HepG2 (cell line): ENCODE measurements around the gene SLC22A4. TPM values are rescaled to one million over a fixed set of nuclear protein-coding genes. Genes with fewer than 3 reads are reported as not detected.

Experiments used
- BCL6 ChIP-seq: IDR thresholded peaks from 2 replicates; pipeline ENCODE4 v1.6.1; 2016; ENCODE audit warnings: missing genetic modification reagents, missing compliant biosample characterization
- BORCS8-MEF2B ChIP-seq: sonication (generic); formaldehyde crosslinking; IDR thresholded peaks from 2 replicates; pipeline ENCODE4 v1.8.0; 2022; ENCODE audit warnings: mild to moderate bottlenecking, missing genetic modification reagents
- DMAP1 ChIP-seq: IDR thresholded peaks from 2 replicates; pipeline ENCODE4 v1.6.1; 2016
- DNMT1 ChIP-seq: sonication (generic); formaldehyde crosslinking; IDR thresholded peaks from 2 replicates; pipeline ENCODE4 v1.5.1; 2020; ENCODE audit warnings: mild to moderate bottlenecking, missing genetic modification reagents
- HOXA3 ChIP-seq: sonication (generic); formaldehyde crosslinking; IDR thresholded peaks from 2 replicates; pipeline ENCODE4 v1.5.0; 2020; ENCODE audit warnings: missing genetic modification reagents
- IRF2 ChIP-seq: IDR thresholded peaks from 2 replicates; pipeline ENCODE4 v1.6.1; 2018; ENCODE audit warnings: missing genetic modification reagents, missing compliant biosample characterization
- KLF12 ChIP-seq: sonication (generic); formaldehyde crosslinking; IDR thresholded peaks from 2 replicates; pipeline ENCODE4 v1.4.0; 2020; ENCODE audit warnings: missing genetic modification reagents, borderline replicate concordance
- RAD51 ChIP-seq: fragments of 450-650 bp; IDR thresholded peaks from 2 replicates; pipeline ENCODE4 v1.6.1; 2016; ENCODE audit warnings: borderline replicate concordance
- RBM39 ChIP-seq: fragments of 200-400 bp; formaldehyde crosslinking; IDR thresholded peaks from one replicate; pipeline ENCODE4 v1.6.1; 2018; ENCODE audit warnings: antibody characterized with exemption, mild to moderate bottlenecking, low read depth, low read length; ENCODE audit not compliant: poor library complexity, severe bottlenecking
- REPIN1 ChIP-seq: sonication (generic); formaldehyde crosslinking; IDR thresholded peaks from 2 replicates; pipeline ENCODE4 v1.8.0; 2022; ENCODE audit warnings: missing genetic modification reagents, low read depth, mild to moderate bottlenecking, borderline replicate concordance
- ZNF530 ChIP-seq: sonication (generic); formaldehyde crosslinking; IDR thresholded peaks from 2 replicates; pipeline ENCODE4 v1.5.0; 2020; ENCODE audit warnings: low read depth, mild to moderate bottlenecking, missing genetic modification reagents
- ZNF564 ChIP-seq: sonication (generic); formaldehyde crosslinking; IDR thresholded peaks from 2 replicates; pipeline ENCODE4 v1.8.1; 2023; ENCODE audit warnings: mild to moderate bottlenecking, missing genetic modification reagents
- ZNF792 ChIP-seq: IDR thresholded peaks from 2 replicates; pipeline ENCODE4 v1.6.1; 2016
- polyA plus RNA-seq, 8 experiments: library from polyadenylated mRNA; depleted of rRNA in 3 of 8; stranded (reverse) in 7 of 8; unstranded in 1 of 8; fragments of >200 nt; fragmentation: Illumina TruSeq in 4 of 8; extraction: Trizol in 4 of 8; gene quantifications; 2 replicates each; pipeline versions ENCODE4 v1.2.1 to v1.2.3, GENCODE V29; 2011 to 2016; ENCODE audit warnings: low read depth in 4 of 8, missing spikeins in 1 of 8, mixed read lengths in 1 of 8; ENCODE audit not compliant: insufficient read depth in 1 of 8
- total RNA-seq, 5 experiments: library from RNA; depleted of rRNA; stranded (reverse); fragments of >200 nt; fragmentation: Illumina TruSeq; extraction: Trizol; gene quantifications; 2 replicates each; pipeline ENCODE4 v1.2.3, GENCODE V29; 2016; ENCODE audit warnings: low read depth in 1 of 5
- TF ChIP-seq, protein P1 (sequence below): sonication (generic); formaldehyde crosslinking; IDR thresholded peaks from 2 replicates; pipeline ENCODE4 v1.5.1; 2020; ENCODE audit warnings: mild to moderate bottlenecking, missing genetic modification reagents, borderline replicate concordance
- TF ChIP-seq, protein P2 (sequence below), 2 experiments: fragments of 450-650 bp in 1 of 2; sonication (generic) in 1 of 2; formaldehyde crosslinking in 1 of 2; IDR thresholded peaks; 2 replicates each; pipeline versions ENCODE4 v1.6.1 to v1.8.0; 2016 to 2022; ENCODE audit warnings: antibody characterized with exemption in 1 of 2, mild to moderate bottlenecking in 1 of 2, missing genetic modification reagents in 1 of 2

SLC22A4 gene
- total and polyA plus RNA-seq, 2 of the 13 experiments (the other 11 are each of a cell fraction or from before 2014, with no cell fraction given) = 0.33 to 0.62 TPM

GRCh38 chr5:132369474-132370180 is 75.4 kb downstream of the SLC22A4 start, which contains the start of gene SLC22A5 (continued):
- TF ChIP-seq, protein P1, sequence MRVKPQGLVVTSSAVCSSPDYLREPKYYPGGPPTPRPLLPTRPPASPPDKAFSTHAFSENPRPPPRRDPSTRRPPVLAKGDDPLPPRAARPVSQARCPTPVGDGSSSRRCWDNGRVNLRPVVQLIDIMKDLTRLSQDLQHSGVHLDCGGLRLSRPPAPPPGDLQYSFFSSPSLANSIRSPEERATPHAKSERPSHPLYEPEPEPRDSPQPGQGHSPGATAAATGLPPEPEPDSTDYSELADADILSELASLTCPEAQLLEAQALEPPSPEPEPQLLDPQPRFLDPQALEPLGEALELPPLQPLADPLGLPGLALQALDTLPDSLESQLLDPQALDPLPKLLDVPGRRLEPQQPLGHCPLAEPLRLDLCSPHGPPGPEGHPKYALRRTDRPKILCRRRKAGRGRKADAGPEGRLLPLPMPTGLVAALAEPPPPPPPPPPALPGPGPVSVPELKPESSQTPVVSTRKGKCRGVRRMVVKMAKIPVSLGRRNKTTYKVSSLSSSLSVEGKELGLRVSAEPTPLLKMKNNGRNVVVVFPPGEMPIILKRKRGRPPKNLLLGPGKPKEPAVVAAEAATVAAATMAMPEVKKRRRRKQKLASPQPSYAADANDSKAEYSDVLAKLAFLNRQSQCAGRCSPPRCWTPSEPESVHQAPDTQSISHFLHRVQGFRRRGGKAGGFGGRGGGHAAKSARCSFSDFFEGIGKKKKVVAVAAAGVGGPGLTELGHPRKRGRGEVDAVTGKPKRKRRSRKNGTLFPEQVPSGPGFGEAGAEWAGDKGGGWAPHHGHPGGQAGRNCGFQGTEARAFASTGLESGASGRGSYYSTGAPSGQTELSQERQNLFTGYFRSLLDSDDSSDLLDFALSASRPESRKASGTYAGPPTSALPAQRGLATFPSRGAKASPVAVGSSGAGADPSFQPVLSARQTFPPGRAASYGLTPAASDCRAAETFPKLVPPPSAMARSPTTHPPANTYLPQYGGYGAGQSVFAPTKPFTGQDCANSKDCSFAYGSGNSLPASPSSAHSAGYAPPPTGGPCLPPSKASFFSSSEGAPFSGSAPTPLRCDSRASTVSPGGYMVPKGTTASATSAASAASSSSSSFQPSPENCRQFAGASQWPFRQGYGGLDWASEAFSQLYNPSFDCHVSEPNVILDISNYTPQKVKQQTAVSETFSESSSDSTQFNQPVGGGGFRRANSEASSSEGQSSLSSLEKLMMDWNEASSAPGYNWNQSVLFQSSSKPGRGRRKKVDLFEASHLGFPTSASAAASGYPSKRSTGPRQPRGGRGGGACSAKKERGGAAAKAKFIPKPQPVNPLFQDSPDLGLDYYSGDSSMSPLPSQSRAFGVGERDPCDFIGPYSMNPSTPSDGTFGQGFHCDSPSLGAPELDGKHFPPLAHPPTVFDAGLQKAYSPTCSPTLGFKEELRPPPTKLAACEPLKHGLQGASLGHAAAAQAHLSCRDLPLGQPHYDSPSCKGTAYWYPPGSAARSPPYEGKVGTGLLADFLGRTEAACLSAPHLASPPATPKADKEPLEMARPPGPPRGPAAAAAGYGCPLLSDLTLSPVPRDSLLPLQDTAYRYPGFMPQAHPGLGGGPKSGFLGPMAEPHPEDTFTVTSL (CRISPR knock-in tag) = no peak; the same call in 1 of the 2 replicates
- peak; percentile 95 for TF ChIP-seq REPIN1 (CRISPR knock-in tag)
- peak; percentile 48 for TF ChIP-seq RBM39
- peak; percentile 53 for TF ChIP-seq DMAP1 (CRISPR knock-in tag)
- TF ChIP-seq, protein P2, sequence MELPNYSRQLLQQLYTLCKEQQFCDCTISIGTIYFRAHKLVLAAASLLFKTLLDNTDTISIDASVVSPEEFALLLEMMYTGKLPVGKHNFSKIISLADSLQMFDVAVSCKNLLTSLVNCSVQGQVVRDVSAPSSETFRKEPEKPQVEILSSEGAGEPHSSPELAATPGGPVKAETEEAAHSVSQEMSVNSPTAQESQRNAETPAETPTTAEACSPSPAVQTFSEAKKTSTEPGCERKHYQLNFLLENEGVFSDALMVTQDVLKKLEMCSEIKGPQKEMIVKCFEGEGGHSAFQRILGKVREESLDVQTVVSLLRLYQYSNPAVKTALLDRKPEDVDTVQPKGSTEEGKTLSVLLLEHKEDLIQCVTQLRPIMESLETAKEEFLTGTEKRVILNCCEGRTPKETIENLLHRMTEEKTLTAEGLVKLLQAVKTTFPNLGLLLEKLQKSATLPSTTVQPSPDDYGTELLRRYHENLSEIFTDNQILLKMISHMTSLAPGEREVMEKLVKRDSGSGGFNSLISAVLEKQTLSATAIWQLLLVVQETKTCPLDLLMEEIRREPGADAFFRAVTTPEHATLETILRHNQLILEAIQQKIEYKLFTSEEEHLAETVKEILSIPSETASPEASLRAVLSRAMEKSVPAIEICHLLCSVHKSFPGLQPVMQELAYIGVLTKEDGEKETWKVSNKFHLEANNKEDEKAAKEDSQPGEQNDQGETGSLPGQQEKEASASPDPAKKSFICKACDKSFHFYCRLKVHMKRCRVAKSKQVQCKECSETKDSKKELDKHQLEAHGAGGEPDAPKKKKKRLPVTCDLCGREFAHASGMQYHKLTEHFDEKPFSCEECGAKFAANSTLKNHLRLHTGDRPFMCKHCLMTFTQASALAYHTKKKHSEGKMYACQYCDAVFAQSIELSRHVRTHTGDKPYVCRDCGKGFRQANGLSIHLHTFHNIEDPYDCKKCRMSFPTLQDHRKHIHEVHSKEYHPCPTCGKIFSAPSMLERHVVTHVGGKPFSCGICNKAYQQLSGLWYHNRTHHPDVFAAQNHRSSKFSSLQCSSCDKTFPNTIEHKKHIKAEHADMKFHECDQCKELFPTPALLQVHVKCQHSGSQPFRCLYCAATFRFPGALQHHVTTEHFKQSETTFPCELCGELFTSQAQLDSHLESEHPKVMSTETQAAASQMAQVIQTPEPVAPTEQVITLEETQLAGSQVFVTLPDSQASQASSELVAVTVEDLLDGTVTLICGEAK (IDR thresholded peaks at IDR 0.05) = no peak
- TF ChIP-seq, protein P2 (CRISPR knock-in tag; IDR thresholded peaks at IDR 0.05) = peak; percentile 80; the same call in 1 of the 2 replicates
- TF ChIP-seq BCL6 (CRISPR knock-in tag) = peak; percentile 54; the same call in 1 of the 2 replicates
- TF ChIP-seq ZNF792 (CRISPR knock-in tag) = peak; percentile 50; the same call in 1 of the 2 replicates
- peak; percentile 90 for TF ChIP-seq KLF12 (CRISPR knock-in tag)
- peak; percentile 66 for TF ChIP-seq ZNF564 (CRISPR knock-in tag)
- no peak; the same call in 1 of the 2 replicates for TF ChIP-seq ZNF530 (CRISPR knock-in tag)
- TF ChIP-seq IRF2 = no peak; the same call in 1 of the 2 replicates
- peak; percentile 71; the same call in 1 of the 2 replicates for TF ChIP-seq HOXA3
- peak; percentile 79; the same call in 1 of the 2 replicates for TF ChIP-seq BORCS8-MEF2B
- TF ChIP-seq RAD51 = no peak
- TF ChIP-seq DNMT1 (CRISPR knock-in tag) = no peak; the same call in 1 of the 2 replicates
